Measurements from ENCODE around the gene TPO. TPM values are rescaled to one million over a fixed set of nuclear protein-coding genes. Genes with fewer than 3 reads are reported as not detected.

TPO gene
- total and polyA plus RNA-seq, 4 donors, result not detected

GRCh38 chr2:1539441-1539840 lies 126.2 kb downstream of the TPO start:
- no peak for DNase-seq (ENCODE audit: low spot score)
- Histone ChIP-seq H3K9ac (ENCODE audit: low read depth in 1 of 2, low read length in 2 of 2) (no peak overlapping the region), H3K9me3 (ENCODE audit: control insufficient read depth in 4 of 4, low read length in 3 of 4) (no peaks in the 10 kb centered on the region), H3K4me1 (ENCODE audit: control insufficient read depth in 4 of 4, insufficient read depth in 4 of 4, low read length in 3 of 4) (no peaks in the 10 kb centered on the region), H3K27ac (ENCODE audit: low read depth in 1 of 2, low read length in 2 of 2) (no peak overlapping the region), H3K27me3 (ENCODE audit: control insufficient read depth in 4 of 4, insufficient read depth in 4 of 4, low read length in 3 of 4) (no peaks in the 10 kb centered on the region), H3K36me3 (ENCODE audit: control insufficient read depth in 4 of 4, insufficient read depth in 3 of 4, low read depth in 1 of 4, low read length in 3 of 4) (no peaks in the 10 kb centered on the region), H3K4me3 (ENCODE audit: low read depth in 1 of 3, low read length in 3 of 3) (no peak overlapping the region)
- 86% methylated on average over 19 of the region's 19 CpGs for WGBS
- TF ChIP-seq YY1 (IDR thresholded peaks at IDR 0.05), result no peak

GRCh38 chr2:1539973-1540372 lies 126.7 kb downstream of the TPO start:
- Histone ChIP-seq H3K4me3 (ENCODE audit: low read depth in 1 of 3, low read length in 3 of 3) (no peak overlapping the region), H3K9me3 (ENCODE audit: control insufficient read depth in 4 of 4, low read length in 3 of 4) (no peaks in the 10 kb centered on the region), H3K27ac (ENCODE audit: low read depth in 1 of 2, low read length in 2 of 2) (no peak overlapping the region), H3K36me3 (ENCODE audit: control insufficient read depth in 4 of 4, insufficient read depth in 3 of 4, low read depth in 1 of 4, low read length in 3 of 4) (no peaks in the 10 kb centered on the region), H3K4me1 (ENCODE audit: control insufficient read depth in 4 of 4, insufficient read depth in 4 of 4, low read length in 3 of 4) (no peaks in the 10 kb centered on the region), H3K27me3 (ENCODE audit: control insufficient read depth in 4 of 4, insufficient read depth in 4 of 4, low read length in 3 of 4) (no peaks in the 10 kb centered on the region), H3K9ac (ENCODE audit: low read depth in 1 of 2, low read length in 2 of 2) (no peak overlapping the region)
- WGBS, result 83% methylated on average over 13 of the region's 13 CpGs
- DNase-seq (ENCODE audit: low spot score), result no peak
- TF ChIP-seq, protein P1, sequence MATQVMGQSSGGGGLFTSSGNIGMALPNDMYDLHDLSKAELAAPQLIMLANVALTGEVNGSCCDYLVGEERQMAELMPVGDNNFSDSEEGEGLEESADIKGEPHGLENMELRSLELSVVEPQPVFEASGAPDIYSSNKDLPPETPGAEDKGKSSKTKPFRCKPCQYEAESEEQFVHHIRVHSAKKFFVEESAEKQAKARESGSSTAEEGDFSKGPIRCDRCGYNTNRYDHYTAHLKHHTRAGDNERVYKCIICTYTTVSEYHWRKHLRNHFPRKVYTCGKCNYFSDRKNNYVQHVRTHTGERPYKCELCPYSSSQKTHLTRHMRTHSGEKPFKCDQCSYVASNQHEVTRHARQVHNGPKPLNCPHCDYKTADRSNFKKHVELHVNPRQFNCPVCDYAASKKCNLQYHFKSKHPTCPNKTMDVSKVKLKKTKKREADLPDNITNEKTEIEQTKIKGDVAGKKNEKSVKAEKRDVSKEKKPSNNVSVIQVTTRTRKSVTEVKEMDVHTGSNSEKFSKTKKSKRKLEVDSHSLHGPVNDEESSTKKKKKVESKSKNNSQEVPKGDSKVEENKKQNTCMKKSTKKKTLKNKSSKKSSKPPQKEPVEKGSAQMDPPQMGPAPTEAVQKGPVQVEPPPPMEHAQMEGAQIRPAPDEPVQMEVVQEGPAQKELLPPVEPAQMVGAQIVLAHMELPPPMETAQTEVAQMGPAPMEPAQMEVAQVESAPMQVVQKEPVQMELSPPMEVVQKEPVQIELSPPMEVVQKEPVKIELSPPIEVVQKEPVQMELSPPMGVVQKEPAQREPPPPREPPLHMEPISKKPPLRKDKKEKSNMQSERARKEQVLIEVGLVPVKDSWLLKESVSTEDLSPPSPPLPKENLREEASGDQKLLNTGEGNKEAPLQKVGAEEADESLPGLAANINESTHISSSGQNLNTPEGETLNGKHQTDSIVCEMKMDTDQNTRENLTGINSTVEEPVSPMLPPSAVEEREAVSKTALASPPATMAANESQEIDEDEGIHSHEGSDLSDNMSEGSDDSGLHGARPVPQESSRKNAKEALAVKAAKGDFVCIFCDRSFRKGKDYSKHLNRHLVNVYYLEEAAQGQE (IDR thresholded peaks at IDR 0.05), result no peak
- TF ChIP-seq NR2F2 (IDR thresholded peaks at IDR 0.05) (no peak), TAF1 (conservative IDR thresholded peaks at IDR 0.05) (no peak), HNF4G (IDR thresholded peaks at IDR 0.05) (no peak), MAX (IDR thresholded peaks at IDR 0.05) (no peak), HNF4A (conservative IDR thresholded peaks at IDR 0.05) (no peak), FOXA2 (IDR thresholded peaks at IDR 0.05) (no peak), FOXA1 (IDR thresholded peaks at IDR 0.05) (no peak), ZBTB33 (IDR thresholded peaks at IDR 0.05) (no peak), GABPA (IDR thresholded peaks at IDR 0.05 in 1 of 2, conservative IDR thresholded peaks at IDR 0.05 in 1 of 2) (no peak), RXRA (IDR thresholded peaks at IDR 0.05) (no peak), RAD21 (IDR thresholded peaks at IDR 0.05) (no peak), CTCF (IDR thresholded peaks at IDR 0.05; ENCODE audit: low read depth, low read length, missing input control) (no peak), ATF3 (IDR thresholded peaks at IDR 0.05) (no peak), YY1 (IDR thresholded peaks at IDR 0.05) (no peak)

Measured in liver (tissue), 9 donors.